NB4 (cell line): ENCODE results near the gene LRTM1.

Source experiments
- CTCF ChIP-seq: IDR thresholded peaks from one replicate; pipeline ENCODE4 v1.5.1; 2012; ENCODE audit warnings: low read depth, low read length
- POLR2A ChIP-seq: IDR thresholded peaks from 2 replicates; pipeline ENCODE4 v1.6.1; 2011; ENCODE audit warnings: mild to moderate bottlenecking; ENCODE audit not compliant: insufficient read length; ENCODE audit errors: extremely low read depth

- TF ChIP-seq POLR2A (no peak), CTCF (no peak)
These were observed 11.1 kb downstream of the LRTM1 start for GRCh38 chr3:54916732-54917131.
